Measurements from ENCODE around the gene SFXN5.

Gene SFXN5

GRCh38 chr2:73053316-73054114 lies 18.0 kb downstream of the SFXN5 start:
- peak; percentile 13 for DNase-seq

DNA sequence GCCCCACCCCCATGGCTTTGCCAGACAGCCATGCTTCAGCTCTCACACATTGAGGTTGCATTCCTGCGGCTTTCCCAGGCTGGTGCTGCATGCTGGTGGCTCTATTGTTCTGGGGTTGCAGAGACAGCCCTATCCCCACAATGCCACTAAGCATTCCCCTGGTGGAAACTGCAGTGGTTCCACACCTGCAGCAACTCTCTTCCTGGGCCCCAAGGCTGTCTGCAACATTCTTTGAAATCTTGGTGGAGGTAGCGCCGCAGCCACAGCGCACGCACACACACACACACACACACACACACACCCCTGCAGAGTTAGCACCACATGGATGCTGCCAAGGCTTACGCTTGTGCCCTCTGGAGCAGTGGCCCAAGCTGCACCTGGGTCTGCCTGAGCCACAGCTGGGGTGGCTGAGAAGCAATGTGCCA lies 21.4 kb downstream of the SFXN5 start:
- DNase-seq: peak; percentile 34

DNA sequence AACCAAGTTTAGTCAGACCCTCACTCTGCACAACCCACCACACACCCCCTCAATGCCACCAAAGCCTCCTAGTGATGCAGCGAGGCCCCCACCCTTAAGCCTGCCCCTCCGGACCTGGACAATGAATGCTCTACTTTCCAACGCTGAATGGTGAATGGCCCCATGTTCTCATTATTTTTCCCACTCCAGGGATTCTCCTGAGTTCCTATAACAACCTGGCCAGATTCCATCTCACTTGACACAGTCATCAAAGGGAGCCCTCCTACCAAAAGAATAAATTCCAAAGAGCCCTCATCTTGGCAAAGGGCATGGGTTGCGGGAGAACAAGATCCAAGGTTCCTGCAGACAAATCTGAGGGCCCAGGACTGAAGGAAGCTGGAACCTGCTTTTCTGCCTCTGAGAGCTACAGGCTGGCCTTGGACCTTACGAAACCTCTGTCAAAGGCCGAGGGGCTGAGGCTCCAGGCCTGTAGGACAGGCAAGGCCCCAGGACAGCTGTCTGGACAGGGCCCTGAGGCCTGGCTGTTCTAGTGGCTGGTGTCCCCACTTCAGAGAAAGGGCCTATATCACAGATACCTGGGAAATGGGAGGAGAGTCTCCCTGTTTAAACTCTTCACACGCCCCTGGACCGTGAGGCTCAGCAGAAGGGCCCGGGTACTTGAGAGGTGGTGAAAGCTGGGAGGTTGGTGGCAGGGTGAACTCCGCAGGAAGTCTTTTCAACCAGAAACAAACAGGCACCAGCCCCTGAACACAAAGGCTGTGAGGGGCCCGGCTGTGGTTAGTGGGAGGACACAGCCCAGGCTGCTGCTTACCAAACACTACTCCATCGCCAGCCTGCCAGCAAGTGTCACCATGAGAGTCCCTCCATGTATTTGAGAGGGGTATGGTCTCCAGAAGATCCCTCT lies 27.3 kb downstream of the SFXN5 start:
- no peak for DNase-seq

GRCh38 chr2:73043276-73043675 lies 28.2 kb downstream of the SFXN5 start:
- no peak for DNase-seq

- DNase-seq: no peak
Observed at GRCh38 chr2:73037947-73038585, 33.4 kb downstream of the SFXN5 start.

- no peak for DNase-seq
Observed at GRCh38 chr2:73036766-73037165, 34.7 kb downstream of the SFXN5 start.

DNA sequence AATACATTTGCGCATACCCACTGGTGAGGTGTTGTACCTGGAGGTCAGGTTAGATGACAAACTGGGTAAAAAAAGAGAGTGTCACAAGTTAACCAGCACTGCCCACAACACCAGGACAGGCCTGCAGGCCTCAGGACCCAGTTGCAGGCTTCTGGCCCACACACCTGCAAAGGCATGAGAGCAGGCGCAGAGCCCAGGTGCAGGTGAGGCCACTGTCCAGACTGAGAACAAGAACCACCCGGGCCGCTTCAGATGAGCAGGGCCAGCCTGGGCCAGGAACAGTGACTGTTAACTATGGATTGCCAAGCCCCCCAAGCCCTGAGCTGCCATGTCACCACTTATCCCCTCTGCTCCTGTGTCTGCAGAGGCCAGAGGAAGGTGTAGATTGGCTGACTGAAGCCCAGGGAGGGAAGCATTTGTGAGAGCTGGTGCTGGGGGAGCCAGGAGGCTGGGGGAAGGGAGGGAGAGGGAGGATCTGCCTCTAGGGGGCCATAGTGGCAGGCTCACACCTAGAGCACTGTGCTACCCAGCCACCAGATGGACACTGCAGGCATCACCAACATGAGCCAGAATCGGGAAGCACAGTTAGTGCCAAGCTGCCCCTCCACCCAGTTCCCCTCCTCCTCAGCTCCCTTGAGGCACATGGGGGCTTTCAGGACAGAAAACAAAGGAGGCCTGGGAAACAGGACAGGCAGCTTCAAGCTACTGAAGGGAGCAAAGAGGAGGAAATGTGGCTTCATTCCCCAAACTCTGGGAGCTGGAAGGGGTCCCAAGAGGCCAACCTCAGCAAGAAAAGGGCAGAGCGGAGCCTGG lies 35.4 kb downstream of the SFXN5 start:
- DNase-seq: no peak

DNA sequence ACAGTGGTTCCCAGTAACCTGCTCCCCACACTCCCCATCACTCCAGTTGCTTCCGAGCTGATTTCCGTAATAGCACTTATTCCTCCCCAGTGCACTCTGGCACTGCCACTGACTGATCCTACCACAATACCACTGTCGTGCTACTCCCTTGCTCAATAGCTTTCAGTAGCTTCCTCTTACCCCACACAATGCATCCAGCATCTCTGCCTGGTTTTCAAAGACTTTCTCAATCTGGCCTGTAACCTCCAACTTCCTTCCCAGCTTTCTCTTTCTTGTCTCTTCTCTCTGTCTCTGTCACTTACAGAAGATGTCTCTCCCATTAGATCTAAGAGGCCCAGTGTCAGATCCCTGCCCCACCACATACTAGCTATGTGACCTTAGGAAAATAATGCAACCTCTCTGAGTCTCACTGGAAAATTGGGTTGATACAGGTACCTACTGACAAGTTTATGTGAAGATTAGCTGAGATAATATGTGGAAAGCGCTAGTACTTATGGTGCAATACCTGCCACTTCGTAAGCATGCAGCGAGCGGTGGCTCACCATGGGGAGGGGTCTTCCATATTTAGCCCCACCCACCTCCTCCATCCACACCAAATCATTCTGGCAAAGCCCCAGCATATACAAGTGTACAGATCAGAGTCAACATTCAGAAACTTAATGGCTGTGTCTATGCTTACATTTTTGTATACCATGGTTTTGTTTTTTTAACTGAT lies 36.7 kb downstream of the SFXN5 start:
- DNase-seq: no peak

DNA sequence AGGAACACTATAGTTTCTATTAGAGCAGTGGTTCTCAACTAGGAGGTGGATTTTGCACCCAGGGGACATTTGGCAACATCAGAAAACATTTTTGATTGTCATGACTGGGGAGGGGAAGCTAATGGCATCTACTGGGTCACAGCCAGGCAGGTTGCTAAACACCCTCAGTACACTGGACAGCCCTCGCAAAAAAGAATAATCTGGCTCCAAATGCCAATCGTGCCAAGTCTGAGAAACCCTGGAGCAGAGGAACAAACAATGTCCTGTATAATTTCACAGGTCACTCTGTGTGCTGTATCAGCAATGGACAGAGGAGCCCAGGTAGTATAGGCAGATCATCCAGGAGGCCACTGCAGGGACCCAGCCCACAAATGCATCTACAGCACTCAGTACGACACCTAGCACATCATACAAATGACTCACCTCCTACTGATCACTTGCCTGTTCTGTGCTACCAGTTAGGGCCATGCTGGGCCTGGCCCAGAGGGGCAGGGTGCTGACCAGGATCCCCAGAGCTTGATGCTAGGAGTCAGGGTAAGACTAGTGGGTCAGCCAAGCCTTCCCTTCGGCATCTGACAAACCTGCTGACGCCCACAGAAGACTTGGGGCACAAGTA lies 37.6 kb downstream of the SFXN5 start:
- no peak for DNase-seq

DNA sequence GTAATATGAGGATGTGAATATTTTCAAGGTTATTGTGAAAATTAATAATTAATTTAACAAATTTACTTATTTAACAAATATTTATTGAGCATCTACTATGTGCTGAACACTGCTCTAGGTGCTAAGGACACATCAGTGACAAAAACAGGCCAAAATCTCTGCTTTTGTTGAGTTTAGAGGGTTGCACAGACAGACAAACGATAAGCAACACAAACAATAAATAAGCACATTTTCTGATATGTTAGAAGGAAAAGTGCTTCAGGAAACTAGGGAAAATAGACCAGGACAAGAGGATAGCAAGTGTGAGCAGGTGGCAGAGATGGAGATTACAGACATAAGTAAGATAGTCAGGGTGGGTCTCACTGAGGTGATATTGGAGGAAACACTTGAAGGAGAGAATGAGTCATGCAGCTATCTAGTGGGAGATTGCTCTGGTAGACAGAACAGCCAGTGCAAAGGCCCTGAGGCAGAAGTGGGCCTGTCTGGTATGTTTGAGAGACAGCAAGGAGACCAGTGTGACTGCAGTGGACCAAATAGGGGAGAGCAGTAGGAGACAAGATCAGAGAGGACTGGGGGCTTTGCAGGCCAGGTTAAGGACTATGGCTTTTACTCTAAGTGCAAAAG lies 38.3 kb downstream of the SFXN5 start:
- DNase-seq: no peak

DNA sequence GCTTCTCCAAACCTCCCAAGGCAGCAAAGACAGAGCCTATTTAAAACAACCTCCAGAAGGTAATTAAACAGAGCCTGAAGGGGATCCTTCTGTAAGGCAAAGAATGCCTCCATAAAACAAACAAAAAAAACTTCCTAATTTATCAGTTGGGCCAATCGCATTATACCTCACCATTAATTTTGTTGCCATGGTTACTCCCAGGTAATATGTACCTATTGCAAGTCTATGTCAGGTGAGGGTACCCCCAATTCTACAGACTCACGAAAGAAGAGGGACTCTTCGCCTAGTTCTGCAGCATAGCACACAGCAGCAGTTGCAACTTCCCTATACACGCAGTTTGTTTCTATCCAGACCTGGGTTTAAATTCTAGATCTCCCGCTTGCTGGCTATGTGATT lies 38.8 kb downstream of the SFXN5 start:
- no peak for DNase-seq

DNA sequence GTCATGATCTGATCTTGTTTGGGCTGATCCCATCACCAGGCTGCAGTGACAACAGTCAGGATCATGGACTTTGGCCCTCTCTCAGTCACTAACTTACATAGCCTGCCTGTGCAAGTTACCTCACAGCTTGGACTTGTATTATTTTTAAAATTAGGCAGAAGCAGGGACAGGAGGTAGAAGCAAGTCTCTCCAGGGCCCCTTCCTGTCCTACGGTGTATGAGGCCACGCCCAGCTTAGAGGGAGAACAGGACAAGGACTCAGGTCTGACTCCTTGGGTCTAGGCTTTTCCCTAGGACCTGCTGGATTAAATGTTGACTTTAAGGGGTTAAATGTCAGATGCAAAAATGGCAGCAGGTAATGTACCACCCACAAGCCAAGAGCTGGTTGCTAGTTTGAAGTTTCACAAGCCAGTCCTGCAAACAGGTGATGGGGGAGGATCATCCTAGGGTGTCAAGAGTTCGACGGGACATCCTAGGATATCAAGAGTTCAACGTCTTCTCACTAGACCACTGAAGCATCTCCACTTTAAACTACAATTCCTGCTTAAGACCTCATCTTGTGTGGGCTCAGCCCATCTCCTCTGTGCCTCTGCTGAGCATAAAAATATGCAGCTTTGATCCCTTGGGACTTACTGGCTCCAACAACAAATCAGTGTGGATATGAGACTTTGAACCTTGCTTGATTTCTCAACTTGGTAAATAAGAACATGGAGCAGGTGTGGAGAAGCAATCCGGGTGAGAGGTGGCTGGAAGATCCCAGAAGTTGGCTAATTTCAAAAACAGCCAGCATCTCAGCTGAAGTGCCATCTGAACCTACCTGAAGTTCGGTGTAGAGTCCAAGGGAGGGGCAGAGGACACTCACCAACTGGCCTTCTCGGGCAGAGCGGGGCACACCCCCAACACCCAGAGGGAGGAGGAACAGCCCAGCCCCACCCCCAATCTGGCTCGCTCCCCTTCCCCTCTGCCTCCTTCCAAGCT lies 39.5 kb downstream of the SFXN5 start:
- DNase-seq: no peak

- DNase-seq: no peak
Observed at GRCh38 chr2:73031095-73031678, 40.3 kb downstream of the SFXN5 start.

GRCh38 chr2:73028841-73029240 lies 42.7 kb downstream of the SFXN5 start:
- DNase-seq: no peak

DNA sequence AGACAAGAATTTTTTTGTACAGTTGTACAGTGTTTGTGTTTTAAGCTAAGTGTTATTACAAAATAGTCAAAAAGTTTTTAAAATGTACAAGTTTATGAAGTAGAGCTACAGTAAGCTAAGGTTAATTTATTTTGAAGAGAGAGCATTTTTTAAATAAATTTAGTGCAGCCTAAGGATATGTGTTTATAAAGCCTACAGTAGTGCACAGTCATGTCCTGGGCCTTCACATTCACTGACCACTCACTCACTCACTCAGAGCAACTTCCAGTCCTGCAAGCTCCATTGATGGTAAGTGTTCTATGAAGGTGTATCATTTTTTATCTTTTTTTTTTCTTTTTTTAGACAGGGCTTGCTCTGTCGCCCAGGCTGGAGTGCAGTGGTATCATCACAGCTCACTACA lies 44.2 kb downstream of the SFXN5 start:
- no peak for DNase-seq

- DNase-seq: no peak
Observed at GRCh38 chr2:73023497-73023896, 48.0 kb downstream of the SFXN5 start.

GRCh38 chr2:73022024-73022568 lies 49.4 kb downstream of the SFXN5 start:
- DNase-seq: no peak

GRCh38 chr2:73021371-73022010 lies 50.0 kb downstream of the SFXN5 start:
- no peak for DNase-seq

Measured in fibroblast of skin of right quadriceps (primary cell).